HepG2 (cell line): Measurements from ENCODE around the gene ELF1. TPM values are rescaled to one million over a fixed set of nuclear protein-coding genes. Genes with fewer than 3 reads are reported as not detected.

Experiments used
- HNRNPUL1 ChIP-seq: fragments of 200-400 bp; formaldehyde crosslinking; IDR thresholded peaks from 2 replicates; pipeline ENCODE4 v1.6.1; 2017; ENCODE audit warnings: low read depth, mild to moderate bottlenecking, low read length, moderate library complexity
- MIER3 ChIP-seq: IDR thresholded peaks from 2 replicates; pipeline ENCODE4 v1.6.1; 2016; ENCODE audit warnings: missing compliant biosample characterization, borderline replicate concordance
- NCOR1 ChIP-seq: fragments of 200-600 bp; sonication (generic); IDR thresholded peaks from 2 replicates; pipeline ENCODE4 v1.7.0; 2017; ENCODE audit warnings: antibody characterized with exemption, low read length, borderline replicate concordance
- POLR2G ChIP-seq: fragments of 200-400 bp; formaldehyde crosslinking; IDR thresholded peaks from 2 replicates; pipeline ENCODE4 v1.6.1; 2018; ENCODE audit warnings: mild to moderate bottlenecking, low read depth, low read length, moderate library complexity
- ZNF207 ChIP-seq: fragments of 450-650 bp; IDR thresholded peaks from 2 replicates; pipeline ENCODE4 v1.6.1; 2016; ENCODE audit warnings: antibody characterized with exemption, borderline replicate concordance
- ZNF34 ChIP-seq: sonication (generic); formaldehyde crosslinking; IDR thresholded peaks from 2 replicates; pipeline ENCODE4 v1.4.0; 2020; ENCODE audit warnings: mild to moderate bottlenecking, missing genetic modification reagents, borderline replicate concordance
- ZNF350 ChIP-seq: sonication (generic); formaldehyde crosslinking; IDR thresholded peaks from 2 replicates; pipeline ENCODE4 v1.4.0; 2020; ENCODE audit warnings: mild to moderate bottlenecking, low read depth, missing genetic modification reagents, borderline replicate concordance
- ZNF564 ChIP-seq: sonication (generic); formaldehyde crosslinking; IDR thresholded peaks from 2 replicates; pipeline ENCODE4 v1.8.1; 2023; ENCODE audit warnings: mild to moderate bottlenecking, missing genetic modification reagents
- polyA plus RNA-seq, 8 experiments: library from polyadenylated mRNA; depleted of rRNA in 3 of 8; stranded (reverse) in 7 of 8; unstranded in 1 of 8; fragments of >200 nt; fragmentation: Illumina TruSeq in 4 of 8; extraction: Trizol in 4 of 8; gene quantifications; 2 replicates each; pipeline versions ENCODE4 v1.2.1 to v1.2.3, GENCODE V29; 2011 to 2016; ENCODE audit warnings: low read depth in 4 of 8, missing spikeins in 1 of 8, mixed read lengths in 1 of 8; ENCODE audit not compliant: insufficient read depth in 1 of 8
- total RNA-seq, 5 experiments: library from RNA; depleted of rRNA; stranded (reverse); fragments of >200 nt; fragmentation: Illumina TruSeq; extraction: Trizol; gene quantifications; 2 replicates each; pipeline ENCODE4 v1.2.3, GENCODE V29; 2016; ENCODE audit warnings: low read depth in 1 of 5
- TF ChIP-seq, protein P1 (sequence below), 2 experiments: sonication (generic) in 1 of 2; formaldehyde crosslinking in 1 of 2; IDR thresholded peaks; 2 replicates each; pipeline versions ENCODE4 v1.4.0 to v1.6.1; 2018 to 2020; ENCODE audit warnings: missing genetic modification reagents in 2 of 2, borderline replicate concordance in 1 of 2, low read depth in 1 of 2, mild to moderate bottlenecking in 1 of 2, missing biosample characterization in 1 of 2
- TF ChIP-seq, protein P2 (sequence below): sonication (generic); formaldehyde crosslinking; IDR thresholded peaks from 2 replicates; pipeline ENCODE4 v1.8.0; 2023; ENCODE audit warnings: mild to moderate bottlenecking, missing genetic modification reagents
- TF ChIP-seq, protein P3 (sequence below): IDR thresholded peaks from 2 replicates; pipeline ENCODE4 v1.6.1; 2016; ENCODE audit warnings: mild to moderate bottlenecking, missing biosample characterization, missing genetic modification reagents
- TF ChIP-seq, protein P4 (sequence below): sonication (generic); formaldehyde crosslinking; IDR thresholded peaks from 2 replicates; pipeline ENCODE4 v1.9.0; 2021; ENCODE audit warnings: missing genetic modification reagents, mild to moderate bottlenecking, borderline replicate concordance
- TF ChIP-seq, protein P5 (sequence below): sonication (generic); formaldehyde crosslinking; IDR thresholded peaks from 2 replicates; pipeline ENCODE4 v1.4.0; 2020; ENCODE audit warnings: mild to moderate bottlenecking, missing genetic modification reagents, borderline replicate concordance
- TF ChIP-seq, protein P6 (sequence below): sonication (generic); formaldehyde crosslinking; IDR thresholded peaks from 2 replicates; pipeline ENCODE4 v1.8.1; 2023; ENCODE audit warnings: mild to moderate bottlenecking, missing genetic modification reagents, borderline replicate concordance

Gene ELF1
- total and polyA plus RNA-seq, 2 of the 13 experiments (the other 11 are each of a cell fraction or from before 2014, with no cell fraction given): 24.6 to 71.5 TPM

DNA sequence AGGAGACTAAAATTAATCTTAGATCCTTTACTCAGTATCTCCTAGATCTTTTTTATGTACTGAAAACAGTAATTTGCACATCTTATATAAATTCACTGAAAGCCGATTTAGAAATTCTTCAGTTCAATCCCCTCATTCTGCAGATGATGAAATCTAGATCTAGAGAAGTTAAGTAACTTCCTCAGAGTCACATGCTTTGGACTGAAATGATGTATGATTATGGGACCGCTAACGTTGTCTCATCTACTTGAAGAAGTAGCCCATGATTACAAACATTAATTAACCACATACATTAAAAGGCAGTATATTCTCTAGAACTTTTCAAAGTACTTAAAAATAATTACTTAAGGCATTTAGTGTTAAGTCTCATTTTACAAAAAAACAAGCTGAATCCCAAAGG, 37.8 kb downstream of the ELF1 start (continued):
- TF ChIP-seq, protein P1, sequence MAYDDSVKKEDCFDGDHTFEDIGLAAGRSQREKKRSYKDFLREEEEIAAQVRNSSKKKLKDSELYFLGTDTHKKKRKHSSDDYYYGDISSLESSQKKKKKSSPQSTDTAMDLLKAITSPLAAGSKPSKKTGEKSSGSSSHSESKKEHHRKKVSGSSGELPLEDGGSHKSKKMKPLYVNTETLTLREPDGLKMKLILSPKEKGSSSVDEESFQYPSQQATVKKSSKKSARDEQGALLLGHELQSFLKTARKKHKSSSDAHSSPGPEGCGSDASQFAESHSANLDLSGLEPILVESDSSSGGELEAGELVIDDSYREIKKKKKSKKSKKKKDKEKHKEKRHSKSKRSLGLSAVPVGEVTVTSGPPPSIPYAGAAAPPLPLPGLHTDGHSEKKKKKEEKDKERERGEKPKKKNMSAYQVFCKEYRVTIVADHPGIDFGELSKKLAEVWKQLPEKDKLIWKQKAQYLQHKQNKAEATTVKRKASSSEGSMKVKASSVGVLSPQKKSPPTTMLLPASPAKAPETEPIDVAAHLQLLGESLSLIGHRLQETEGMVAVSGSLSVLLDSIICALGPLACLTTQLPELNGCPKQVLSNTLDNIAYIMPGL (CRISPR knock-in tag; IDR thresholded peaks at IDR 0.05; ENCODE audit: borderline replicate concordance in 1 of 2, low read depth in 1 of 2): no peak
- TF ChIP-seq ZNF564 (CRISPR knock-in tag) (no peak), POLR2G (no peak), HNRNPUL1 (no peak), ZNF350 (no peak), NCOR1 (no peak), MIER3 (CRISPR knock-in tag) (no peak), ZNF34 (CRISPR knock-in tag) (no peak), ZNF207 (no peak)
- TF ChIP-seq, protein P2, sequence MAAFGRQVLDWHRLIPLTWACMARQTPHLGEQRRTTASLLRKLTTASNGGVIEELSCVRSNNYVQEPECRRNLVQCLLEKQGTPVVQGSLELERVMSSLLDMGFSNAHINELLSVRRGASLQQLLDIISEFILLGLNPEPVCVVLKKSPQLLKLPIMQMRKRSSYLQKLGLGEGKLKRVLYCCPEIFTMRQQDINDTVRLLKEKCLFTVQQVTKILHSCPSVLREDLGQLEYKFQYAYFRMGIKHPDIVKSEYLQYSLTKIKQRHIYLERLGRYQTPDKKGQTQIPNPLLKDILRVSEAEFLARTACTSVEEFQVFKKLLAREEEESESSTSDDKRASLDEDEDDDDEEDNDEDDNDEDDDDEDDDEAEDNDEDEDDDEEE: no peak
- TF ChIP-seq, protein P3, sequence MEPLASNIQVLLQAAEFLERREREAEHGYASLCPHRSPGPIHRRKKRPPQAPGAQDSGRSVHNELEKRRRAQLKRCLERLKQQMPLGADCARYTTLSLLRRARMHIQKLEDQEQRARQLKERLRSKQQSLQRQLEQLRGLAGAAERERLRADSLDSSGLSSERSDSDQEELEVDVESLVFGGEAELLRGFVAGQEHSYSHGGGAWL (CRISPR knock-in tag): no peak
- TF ChIP-seq, protein P4, sequence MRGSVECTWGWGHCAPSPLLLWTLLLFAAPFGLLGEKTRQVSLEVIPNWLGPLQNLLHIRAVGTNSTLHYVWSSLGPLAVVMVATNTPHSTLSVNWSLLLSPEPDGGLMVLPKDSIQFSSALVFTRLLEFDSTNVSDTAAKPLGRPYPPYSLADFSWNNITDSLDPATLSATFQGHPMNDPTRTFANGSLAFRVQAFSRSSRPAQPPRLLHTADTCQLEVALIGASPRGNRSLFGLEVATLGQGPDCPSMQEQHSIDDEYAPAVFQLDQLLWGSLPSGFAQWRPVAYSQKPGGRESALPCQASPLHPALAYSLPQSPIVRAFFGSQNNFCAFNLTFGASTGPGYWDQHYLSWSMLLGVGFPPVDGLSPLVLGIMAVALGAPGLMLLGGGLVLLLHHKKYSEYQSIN (CRISPR knock-in tag): no peak
- TF ChIP-seq, protein P5, sequence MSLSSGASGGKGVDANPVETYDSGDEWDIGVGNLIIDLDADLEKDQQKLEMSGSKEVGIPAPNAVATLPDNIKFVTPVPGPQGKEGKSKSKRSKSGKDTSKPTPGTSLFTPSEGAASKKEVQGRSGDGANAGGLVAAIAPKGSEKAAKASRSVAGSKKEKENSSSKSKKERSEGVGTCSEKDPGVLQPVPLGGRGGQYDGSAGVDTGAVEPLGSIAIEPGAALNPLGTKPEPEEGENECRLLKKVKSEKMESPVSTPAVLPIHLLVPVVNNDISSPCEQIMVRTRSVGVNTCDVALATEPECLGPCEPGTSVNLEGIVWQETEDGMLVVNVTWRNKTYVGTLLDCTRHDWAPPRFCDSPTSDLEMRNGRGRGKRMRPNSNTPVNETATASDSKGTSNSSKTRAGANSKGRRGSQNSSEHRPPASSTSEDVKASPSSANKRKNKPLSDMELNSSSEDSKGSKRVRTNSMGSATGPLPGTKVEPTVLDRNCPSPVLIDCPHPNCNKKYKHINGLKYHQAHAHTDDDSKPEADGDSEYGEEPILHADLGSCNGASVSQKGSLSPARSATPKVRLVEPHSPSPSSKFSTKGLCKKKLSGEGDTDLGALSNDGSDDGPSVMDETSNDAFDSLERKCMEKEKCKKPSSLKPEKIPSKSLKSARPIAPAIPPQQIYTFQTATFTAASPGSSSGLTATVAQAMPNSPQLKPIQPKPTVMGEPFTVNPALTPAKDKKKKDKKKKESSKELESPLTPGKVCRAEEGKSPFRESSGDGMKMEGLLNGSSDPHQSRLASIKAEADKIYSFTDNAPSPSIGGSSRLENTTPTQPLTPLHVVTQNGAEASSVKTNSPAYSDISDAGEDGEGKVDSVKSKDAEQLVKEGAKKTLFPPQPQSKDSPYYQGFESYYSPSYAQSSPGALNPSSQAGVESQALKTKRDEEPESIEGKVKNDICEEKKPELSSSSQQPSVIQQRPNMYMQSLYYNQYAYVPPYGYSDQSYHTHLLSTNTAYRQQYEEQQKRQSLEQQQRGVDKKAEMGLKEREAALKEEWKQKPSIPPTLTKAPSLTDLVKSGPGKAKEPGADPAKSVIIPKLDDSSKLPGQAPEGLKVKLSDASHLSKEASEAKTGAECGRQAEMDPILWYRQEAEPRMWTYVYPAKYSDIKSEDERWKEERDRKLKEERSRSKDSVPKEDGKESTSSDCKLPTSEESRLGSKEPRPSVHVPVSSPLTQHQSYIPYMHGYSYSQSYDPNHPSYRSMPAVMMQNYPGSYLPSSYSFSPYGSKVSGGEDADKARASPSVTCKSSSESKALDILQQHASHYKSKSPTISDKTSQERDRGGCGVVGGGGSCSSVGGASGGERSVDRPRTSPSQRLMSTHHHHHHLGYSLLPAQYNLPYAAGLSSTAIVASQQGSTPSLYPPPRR (CRISPR knock-in tag): no peak
- TF ChIP-seq, protein P6, sequence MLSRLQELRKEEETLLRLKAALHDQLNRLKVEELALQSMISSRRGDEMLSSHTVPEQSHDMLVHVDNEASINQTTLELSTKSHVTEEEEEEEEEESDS (CRISPR knock-in tag): no peak
